H1 (cell line): ENCODE measurements around the gene PNCK. TPM values are rescaled to one million over a fixed set of nuclear protein-coding genes. Genes with fewer than 3 reads are reported as not detected.

ENCODE experiments used
- CTCF ChIA-PET: fragments of 300-600 bp; sonication (Branson Sonifier 250); formaldehyde crosslinking; loops from one replicate; lab custom pipeline; 2021; ENCODE audit not compliant: partially characterized antibody; lab: Charles Lee
- POLR2A ChIA-PET: fragments of 300-600 bp; sonication (Branson Sonifier 250); formaldehyde crosslinking; loops from one replicate; lab custom pipeline; 2021; ENCODE audit warnings: inconsistent platforms; ENCODE audit not compliant: partially characterized antibody; lab: Charles Lee
- DNase-seq, 2 experiments: peaks; one replicate each; pipeline versions ENCODE4 v3.0.0 to v3.0.0-alpha.2; 2010 to 2022; ENCODE audit warnings: low spot score in 2 of 2, low read depth in 1 of 2, mixed read lengths in 1 of 2
- FAIRE-seq: peaks from 2 replicates; lab custom pipeline; 2011; peaks lifted over from hg19 to GRCh38; lab: Jason Lieb, UNC
- H2AFZ ChIP-seq: 2 replicates; pipeline ENCODE4 v1.8.1; 2012; ENCODE audit warnings: low read length, inconsistent platforms
- H2AK5ac ChIP-seq: 2 replicates; pipeline ENCODE4 v1.6.1; 2013; ENCODE audit warnings: low read depth, low read length
- H2BK120ac ChIP-seq: replicated peaks from 2 replicates; pipeline ENCODE3; 2013; ENCODE audit warnings: low read depth, low read length, inconsistent platforms
- H2BK12ac ChIP-seq: 2 replicates; pipeline ENCODE4 v1.6.1; 2013; ENCODE audit warnings: low read depth, low read length
- H2BK15ac ChIP-seq: 2 replicates; pipeline ENCODE4 v1.6.1; 2013; ENCODE audit warnings: low read length
- H2BK20ac ChIP-seq: 2 replicates; pipeline ENCODE4 v1.6.1; 2013; ENCODE audit warnings: low read length
- H2BK5ac ChIP-seq: 2 replicates; pipeline ENCODE4 v1.6.1; 2013; ENCODE audit warnings: low read depth, low read length
- H3K14ac ChIP-seq: 2 replicates; pipeline ENCODE4 v1.6.1; 2013; ENCODE audit warnings: inconsistent platforms; ENCODE audit not compliant: insufficient read length
- H3K18ac ChIP-seq: 2 replicates; pipeline ENCODE4 v1.6.1; 2013; ENCODE audit warnings: low read length; ENCODE audit errors: extremely low read depth
- H3K23ac ChIP-seq: 2 replicates; pipeline ENCODE4 v1.6.1; 2013; ENCODE audit warnings: inconsistent platforms; ENCODE audit not compliant: insufficient read length
- H3K23me2 ChIP-seq: 2 replicates; pipeline ENCODE4 v1.6.1; 2013; ENCODE audit warnings: low read depth, low read length
- H3K27ac ChIP-seq: 2 replicates; pipeline ENCODE4 v1.6.1; 2011; ENCODE audit warnings: low read depth, low read length, inconsistent platforms
- H3K27me3 ChIP-seq, 4 experiments: replicated peaks in 1 of 4; 1 replicate in 1 of 4; 2 replicates in 3 of 4; pipeline versions ENCODE4 v1.6.1 to v1.8.1; 2011 to 2013; ENCODE audit warnings: low read length in 3 of 4, mild to moderate bottlenecking in 3 of 4, inconsistent platforms in 2 of 4, mixed read lengths in 2 of 4, moderate library complexity in 1 of 4; ENCODE audit not compliant: control insufficient read depth in 3 of 4, insufficient read depth in 3 of 4; ENCODE audit errors: extremely low read depth in 1 of 4
- H3K36me3 ChIP-seq, 4 experiments: 2 replicates each; pipeline versions ENCODE4 v1.6.1 to v1.8.1; 2011 to 2013; ENCODE audit warnings: mild to moderate bottlenecking in 4 of 4, low read length in 3 of 4, moderate library complexity in 2 of 4, control low read depth in 1 of 4, inconsistent platforms in 1 of 4; ENCODE audit not compliant: insufficient read depth in 4 of 4, control insufficient read depth in 2 of 4
- H3K4ac ChIP-seq: replicated peaks from 2 replicates; pipeline ENCODE3; 2013; ENCODE audit warnings: low read length, low read depth, mixed read lengths, inconsistent platforms; ENCODE audit not compliant: insufficient read length
- H3K4me1 ChIP-seq, 4 experiments: replicated peaks in 1 of 4; 1 replicate in 1 of 4; 2 replicates in 3 of 4; pipeline versions ENCODE4 v1.6.1 to v1.8.1; 2011 to 2013; ENCODE audit warnings: low read length in 3 of 4, inconsistent platforms in 2 of 4, mixed read lengths in 1 of 4; ENCODE audit not compliant: insufficient read depth in 4 of 4, control insufficient read depth in 3 of 4
- H3K4me2 ChIP-seq, 2 experiments: 2 replicates each; pipeline versions ENCODE4 v1.6.1 to v1.8.1; 2011 to 2013; ENCODE audit warnings: low read depth in 2 of 2, low read length in 2 of 2, control low read depth in 1 of 2, inconsistent platforms in 1 of 2, mild to moderate bottlenecking in 1 of 2; ENCODE audit not compliant: insufficient read depth in 1 of 2
- H3K4me3 ChIP-seq, 4 experiments: fragments of 200-600, 300-600 bp in 1 of 4; sonication (generic), shearing (Covaris generic), sonication (Bioruptor Twin) in 1 of 4; 2 replicates each; pipeline versions ENCODE4 v1.5.1 to v1.8.1; 2011 to 2016; ENCODE audit warnings: low read length in 4 of 4, low read depth in 3 of 4, control low read depth in 2 of 4, inconsistent platforms in 2 of 4, mild to moderate bottlenecking in 2 of 4, mixed read lengths in 1 of 4, moderate library complexity in 1 of 4; ENCODE audit not compliant: insufficient read depth in 2 of 4; ENCODE audit errors: extremely low read depth in 1 of 4
- H3K56ac ChIP-seq: replicated peaks from 2 replicates; pipeline ENCODE3; 2013; ENCODE audit warnings: low read depth, mild to moderate bottlenecking, mixed read lengths, low read length, inconsistent platforms; ENCODE audit not compliant: insufficient read length
- H3K79me1 ChIP-seq: 2 replicates; pipeline ENCODE4 v1.6.1; 2013; ENCODE audit warnings: low read depth, low read length, control low read depth
- H3K79me2 ChIP-seq, 2 experiments: 2 replicates each; pipeline versions ENCODE4 v1.6.1 to v1.8.1; 2012 to 2013; ENCODE audit warnings: low read length in 2 of 2, mild to moderate bottlenecking in 2 of 2, inconsistent platforms in 1 of 2; ENCODE audit not compliant: insufficient read depth in 2 of 2, control insufficient read depth in 1 of 2
- H3K9ac ChIP-seq, 4 experiments: replicated peaks in 1 of 4; 1 replicate in 1 of 4; 2 replicates in 3 of 4; pipeline versions ENCODE4 v1.6.1 to v1.8.1; 2011 to 2013; ENCODE audit warnings: low read depth in 3 of 4, low read length in 3 of 4, control low read depth in 2 of 4, mild to moderate bottlenecking in 2 of 4, moderate library complexity in 2 of 4, inconsistent platforms in 1 of 4; ENCODE audit errors: extremely low read depth in 1 of 4
- H3K9me3 ChIP-seq, 2 experiments: 2 replicates each; pipeline versions ENCODE4 v1.6.1 to v1.8.1; 2012 to 2013; ENCODE audit warnings: mild to moderate bottlenecking in 2 of 2, moderate library complexity in 2 of 2, control low read depth in 1 of 2, inconsistent platforms in 1 of 2, low read depth in 1 of 2, low read length in 1 of 2, mixed read lengths in 1 of 2; ENCODE audit not compliant: insufficient read depth in 2 of 2
- H4K20me1 ChIP-seq, 2 experiments: replicated peaks in 1 of 2; 2 replicates each; pipeline versions ENCODE3 to v1.8.1; 2011 to 2013; ENCODE audit warnings: inconsistent platforms in 2 of 2, low read length in 2 of 2, mild to moderate bottlenecking in 1 of 2; ENCODE audit not compliant: insufficient read depth in 2 of 2, control insufficient read depth in 1 of 2
- H4K5ac ChIP-seq: 2 replicates; pipeline ENCODE4 v1.6.1; 2013; ENCODE audit warnings: low read length, low read depth, mixed read lengths, inconsistent platforms; ENCODE audit not compliant: insufficient read length
- H4K8ac ChIP-seq: 2 replicates; pipeline ENCODE4 v1.8.0; 2013; ENCODE audit warnings: mild to moderate bottlenecking, moderate library complexity, low read length, inconsistent platforms; ENCODE audit not compliant: insufficient read depth; ENCODE audit errors: extremely low read depth
- H4K91ac ChIP-seq: replicated peaks from 2 replicates; pipeline ENCODE3; 2013; ENCODE audit warnings: low read length, mixed read lengths, inconsistent platforms; ENCODE audit not compliant: insufficient read length
- BACH1 ChIP-seq: IDR thresholded peaks from 2 replicates; pipeline ENCODE4 v1.6.1; 2012; ENCODE audit warnings: low read length, improper control_type of control experiment
- CREB1 ChIP-seq: IDR thresholded peaks from 2 replicates; pipeline ENCODE4 v1.6.1; 2012; ENCODE audit warnings: inconsistent platforms
- CTBP2 ChIP-seq: IDR thresholded peaks from 2 replicates; pipeline ENCODE4 v1.7.0; 2011; ENCODE audit warnings: borderline replicate concordance, mild to moderate bottlenecking, moderate library complexity, mixed read lengths, low read length; ENCODE audit not compliant: insufficient read depth, insufficient read length
- GABPA ChIP-seq: IDR thresholded peaks from 2 replicates; pipeline ENCODE4 v1.6.1; 2011; ENCODE audit warnings: mild to moderate bottlenecking, low read length, moderate library complexity, borderline replicate concordance; ENCODE audit not compliant: insufficient read depth
- SRF ChIP-seq: IDR thresholded peaks from 2 replicates; pipeline ENCODE4 v1.6.1; 2011; ENCODE audit warnings: mild to moderate bottlenecking, low read depth, low read length, moderate library complexity
- TBP ChIP-seq: IDR thresholded peaks from 2 replicates; pipeline ENCODE4 v1.6.1; 2011; ENCODE audit warnings: low read depth, low read length, improper control_type of control experiment
- WGBS, 2 experiments: shearing (Covaris generic) in 1 of 2; methylation state at CpG; one replicate each; pipeline versions ENCODE4 v1.1.6 to v1.1.7; 2013 to 2015; ENCODE audit warnings: low lambda C conversion rate in 2 of 2, mixed read lengths in 2 of 2, inconsistent platforms in 1 of 2, low coverage in 1 of 2, missing lambda C conversion rate in 1 of 2; ENCODE audit not compliant: insufficient replicate concordance in 2 of 2, insufficient coverage in 1 of 2, insufficient read length in 1 of 2; ENCODE audit errors: extremely low coverage in 1 of 2, missing lambda C conversion rate in 1 of 2; 5-methylcytosine and 5-hydroxymethylcytosine counted together
- polyA plus RNA-seq, 7 experiments: library from polyadenylated mRNA; depleted of rRNA in 3 of 7; stranded (reverse) in 5 of 7; unstranded in 2 of 7; fragments of >200 nt in 5 of 7; fragments of 200-250 nt in 2 of 7; gene quantifications; 1 replicate in 5 of 7; 2 replicates in 1 of 7; 4 replicates in 1 of 7; pipeline versions ENCODE4 v1.2.1 to v1.2.3, GENCODE V29; 2011 to 2013; ENCODE audit warnings: missing spikeins in 2 of 7, mixed read lengths in 2 of 7
- total RNA-seq: library from RNA; stranded (reverse); fragmentation: NEBNext Ultra II Directional; extraction: Animal tissue kit (Norgen Biotek cat#: 25700); gene quantifications from 2 replicates; pipeline ENCODE4 v1.2.1, GENCODE V29; 2021
- TF ChIP-seq, protein P1 (sequence below): IDR thresholded peaks from 2 replicates; pipeline ENCODE4 v1.6.1; 2012; ENCODE audit warnings: inconsistent platforms
- TF ChIP-seq, protein P2 (sequence below): IDR thresholded peaks from 2 replicates; pipeline ENCODE4 v1.6.1; 2012; ENCODE audit warnings: low read length, inconsistent platforms

Gene PNCK
- total and polyA plus RNA-seq, 2 of the 8 experiments (the other 6 are each of a cell fraction or from before 2014, with no cell fraction given), result 6.2 to 6.3 TPM

DNA sequence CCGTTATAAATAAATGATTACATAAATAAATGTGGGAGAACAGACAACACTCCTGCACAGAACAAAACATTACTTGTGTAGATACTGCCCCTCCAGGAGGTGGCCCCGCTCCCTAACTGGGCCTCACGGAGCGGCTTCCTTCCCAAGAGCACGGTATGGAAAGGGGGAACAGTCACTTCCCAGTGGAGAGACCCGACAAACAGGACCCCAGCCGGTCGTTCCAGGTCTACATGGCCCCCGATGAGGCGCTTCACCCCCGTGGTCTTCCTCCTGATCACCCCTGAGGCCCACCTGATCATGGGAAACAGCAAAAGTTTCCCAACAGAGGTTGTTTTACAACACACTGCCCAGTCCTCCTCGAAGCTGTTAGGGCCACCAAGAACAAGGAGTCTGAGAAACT lies 7.6 kb upstream of the PNCK start:
- Histone ChIP-seq H3K79me1 (no peaks in the 10 kb centered on the region), H2BK5ac (no peak overlapping the region), H4K5ac (no peak overlapping the region), H3K4me2 (no peak overlapping the region), H3K4me3 (no peak overlapping the region), H4K20me1 (no peaks in the 10 kb centered on the region), H2BK12ac (no peak overlapping the region), H2BK15ac (no peak overlapping the region), H3K23ac (no peak overlapping the region), H3K9me3 (peaks cover 4 to 5% of the 10 kb centered on the region in 2 experiments; a peak in 2 of 4 replicates), H3K27ac (no peak overlapping the region), H3K23me2 (no peaks in the 10 kb centered on the region), H3K4me1 (peaks cover 0 to 13% (median 5%) of the 10 kb centered on the region in 4 experiments; a peak in 5 of 7 replicates), H3K18ac (no peak overlapping the region), H3K9ac (no peak overlapping the region), H3K27me3 (no peaks in the 10 kb centered on the region), H2AFZ (no peak overlapping the region), H3K79me2 (no peaks in the 10 kb centered on the region), H3K36me3 (no peaks in the 10 kb centered on the region), H2BK20ac (no peak overlapping the region), H4K8ac (no peak overlapping the region), H4K91ac (no peak overlapping the region), H3K56ac (no peak overlapping the region), H3K4ac (no peak overlapping the region), H2BK120ac (no peak overlapping the region), H2AK5ac (no peak overlapping the region), H3K14ac (no peak overlapping the region)
- TF ChIP-seq BACH1 (no peak), TBP (no peak), CREB1 (no peak), SRF (no peak), CTBP2 (no peak), GABPA (no peak)
- TF ChIP-seq, protein P1, sequence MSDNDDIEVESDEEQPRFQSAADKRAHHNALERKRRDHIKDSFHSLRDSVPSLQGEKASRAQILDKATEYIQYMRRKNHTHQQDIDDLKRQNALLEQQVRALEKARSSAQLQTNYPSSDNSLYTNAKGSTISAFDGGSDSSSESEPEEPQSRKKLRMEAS, result no peak
- TF ChIP-seq, protein P2, sequence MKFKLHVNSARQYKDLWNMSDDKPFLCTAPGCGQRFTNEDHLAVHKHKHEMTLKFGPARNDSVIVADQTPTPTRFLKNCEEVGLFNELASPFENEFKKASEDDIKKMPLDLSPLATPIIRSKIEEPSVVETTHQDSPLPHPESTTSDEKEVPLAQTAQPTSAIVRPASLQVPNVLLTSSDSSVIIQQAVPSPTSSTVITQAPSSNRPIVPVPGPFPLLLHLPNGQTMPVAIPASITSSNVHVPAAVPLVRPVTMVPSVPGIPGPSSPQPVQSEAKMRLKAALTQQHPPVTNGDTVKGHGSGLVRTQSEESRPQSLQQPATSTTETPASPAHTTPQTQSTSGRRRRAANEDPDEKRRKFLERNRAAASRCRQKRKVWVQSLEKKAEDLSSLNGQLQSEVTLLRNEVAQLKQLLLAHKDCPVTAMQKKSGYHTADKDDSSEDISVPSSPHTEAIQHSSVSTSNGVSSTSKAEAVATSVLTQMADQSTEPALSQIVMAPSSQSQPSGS, result no peak
- WGBS, 2 experiments, result 80% methylated on average over 7 of the region's 12 CpGs; no CpG with 5 or more reads in 1 of the 2 experiments
- DNase-seq (no peak), FAIRE-seq (no peak)
- ChIA-PET POLR2A (interaction anchor here (0.6 kb wide), 1 partner anchor 82 kb away, joined by 4 read pairs; no protein-coding TSS in a partner anchor), CTCF (interaction anchor here (1.0 to 2.3 kb wide), 2 partner anchors 11 to 37 kb away, joined by 3 to 10 read pairs; no protein-coding TSS in a partner anchor)
